GM12878 (cell line): ENCODE results near the gene UTP25. TPM values are rescaled to one million over a fixed set of nuclear protein-coding genes. Genes with fewer than 3 reads are reported as not detected.

ENCODE experiments used
- ATAC-seq: fragments of 200-7000 bp; cut with Tn5 transposase; 3 replicates; pipeline ENCODE4 v1.9.1; 2020; ENCODE audit warnings: mild to moderate bottlenecking, moderate library complexity
- BruUV-seq: library from RNA; stranded (reverse); fragments of 400-500 nt; replicated peaks from 2 replicates; lab custom pipeline; 2021; lab: Mats Ljungman, UMichigan
- CTCF ChIA-PET: fragments of 300-600 bp; sonication (Branson Sonifier 250); formaldehyde crosslinking; extraction: SDS; loops from one replicate; lab custom pipeline; 2021; ENCODE audit warnings: inconsistent platforms; lab: Yijun Ruan, JAX
- POLR2A ChIA-PET: fragments of 350-600 bp; formaldehyde crosslinking; extraction: SDS; loops from one replicate; lab custom pipeline; 2021; ENCODE audit warnings: inconsistent platforms; lab: Charles Lee
- RAD21 ChIA-PET: fragments of 300-600 bp; sonication (Branson Sonifier 250); formaldehyde crosslinking; loops from one replicate; lab custom pipeline; 2023; ENCODE audit warnings: antibody characterized with exemption; ENCODE audit not compliant: unreplicated experiment; lab: Charles Lee
- SMC1A ChIA-PET: fragments of 300-600 bp; sonication (Branson Sonifier 250); formaldehyde crosslinking; loops from one replicate; lab custom pipeline; 2023; ENCODE audit not compliant: unreplicated experiment, uncharacterized antibody; lab: Charles Lee
- DNase-seq: peaks from one replicate; pipeline ENCODE4 v3.0.0-alpha.2; 2011; ENCODE audit warnings: low read depth, low spot score
- FAIRE-seq: peaks from 3 replicates; lab custom pipeline; 2011; peaks lifted over from hg19 to GRCh38; lab: Jason Lieb, UNC
- H2AFZ ChIP-seq: 2 replicates; pipeline ENCODE4 v1.6.0; 2011; ENCODE audit warnings: low read depth, low read length, control low read depth; ENCODE audit not compliant: control insufficient read depth
- H3K27ac ChIP-seq: 2 replicates; pipeline ENCODE4 v1.5.1; 2011; ENCODE audit warnings: control low read depth; ENCODE audit not compliant: control insufficient read depth, insufficient read depth
- H3K27me3 ChIP-seq, 2 experiments: replicated peaks in 1 of 2; 2 replicates each; pipeline versions ENCODE4 v1.6.0 to v1.6.1; 2011; ENCODE audit warnings: low read length in 1 of 2; ENCODE audit not compliant: control insufficient read depth in 2 of 2, insufficient read depth in 2 of 2
- H3K36me3 ChIP-seq, 2 experiments: 2 replicates each; pipeline ENCODE4 v1.5.1; 2011; ENCODE audit warnings: low read length in 1 of 2; ENCODE audit not compliant: control insufficient read depth in 2 of 2, insufficient read depth in 2 of 2
- H3K4me1 ChIP-seq: 2 replicates; pipeline ENCODE4 v1.6.1; 2011; ENCODE audit warnings: mild to moderate bottlenecking, low read length, moderate library complexity, mixed read lengths; ENCODE audit not compliant: control insufficient read depth, insufficient read depth
- H3K4me2 ChIP-seq: 2 replicates; pipeline ENCODE4 v1.6.0; 2011; ENCODE audit warnings: control low read depth; ENCODE audit not compliant: control insufficient read depth, insufficient read depth
- H3K4me3 ChIP-seq: fragments of 200-600 bp; sonication (generic); 2 replicates; pipeline ENCODE4 v1.5.1; 2016
- H3K79me2 ChIP-seq: 2 replicates; pipeline ENCODE4 v1.6.0; 2011; ENCODE audit warnings: low read length; ENCODE audit not compliant: control insufficient read depth, insufficient read depth
- H3K9ac ChIP-seq: 2 replicates; pipeline ENCODE4 v1.8.0; 2011; ENCODE audit warnings: low read length, control low read depth, mixed read lengths; ENCODE audit not compliant: control insufficient read depth, insufficient read depth
- H3K9me3 ChIP-seq: replicated peaks from 3 replicates; pipeline ENCODE4 v1.5.1; 2011; ENCODE audit warnings: mild to moderate bottlenecking, low read length; ENCODE audit not compliant: control insufficient read depth, insufficient read depth
- H4K20me1 ChIP-seq: 2 replicates; pipeline ENCODE4 v1.6.0; 2011; ENCODE audit not compliant: control insufficient read depth, insufficient read depth
- BCLAF1 ChIP-seq: fragments of 450-650 bp; IDR thresholded peaks from 2 replicates; pipeline ENCODE4 v1.6.1; 2017; ENCODE audit warnings: antibody characterized with exemption, mild to moderate bottlenecking, moderate library complexity
- CHD4 ChIP-seq: fragments of 200-600 bp; sonication (generic); IDR thresholded peaks from 2 replicates; pipeline ENCODE4 v1.6.1; 2016; ENCODE audit warnings: mild to moderate bottlenecking
- EP300 ChIP-seq, 2 experiments: fragments of 150-350 bp in 1 of 2; IDR thresholded peaks; 2 replicates each; pipeline ENCODE4 v1.6.1; 2011 to 2012; ENCODE audit warnings: low read depth in 2 of 2, low read length in 2 of 2, borderline replicate concordance in 1 of 2, improper control_type of control experiment in 1 of 2, inconsistent platforms in 1 of 2; ENCODE audit not compliant: control insufficient read depth in 1 of 2
- FOXK2 ChIP-seq: fragments of 450-650 bp; IDR thresholded peaks from 2 replicates; pipeline ENCODE4 v1.6.1; 2017; ENCODE audit warnings: mild to moderate bottlenecking, moderate library complexity
- FOXM1 ChIP-seq: IDR thresholded peaks from 2 replicates; pipeline ENCODE4 v1.6.1; 2012; ENCODE audit warnings: low read depth, mild to moderate bottlenecking, inconsistent platforms, low read length, moderate library complexity
- KLF5 ChIP-seq: fragments of 450-650 bp; IDR thresholded peaks from 2 replicates; pipeline ENCODE4 v1.6.1; 2014; ENCODE audit warnings: mild to moderate bottlenecking; ENCODE audit not compliant: partially characterized antibody
- PAX5 ChIP-seq: IDR thresholded peaks from 2 replicates; pipeline ENCODE4 v1.6.1; 2011; ENCODE audit warnings: low read depth, low read length, borderline replicate concordance
- PAX8 ChIP-seq: fragments of 450-650 bp; IDR thresholded peaks from 2 replicates; pipeline ENCODE4 v1.6.1; 2017; ENCODE audit warnings: mild to moderate bottlenecking, moderate library complexity
- RBBP5 ChIP-seq: fragments of 200-600 bp; sonication (generic); conservative IDR thresholded peaks from 2 replicates; pipeline ENCODE4 v1.6.1; 2016
- SREBF2 ChIP-seq: IDR thresholded peaks from 2 replicates; pipeline ENCODE4 v1.6.1; 2012; ENCODE audit warnings: mild to moderate bottlenecking, low read length
- STAT3 ChIP-seq: IDR thresholded peaks from 2 replicates; pipeline ENCODE4 v1.6.1; 2011; ENCODE audit warnings: low read depth, low read length, improper control_type of control experiment
- TARDBP ChIP-seq: IDR thresholded peaks from 2 replicates; pipeline ENCODE4 v1.6.1; 2016; ENCODE audit warnings: borderline replicate concordance
- USF2 ChIP-seq: IDR thresholded peaks from 2 replicates; pipeline ENCODE4 v1.6.1; 2011; ENCODE audit warnings: low read depth, low read length, improper control_type of control experiment, borderline replicate concordance
- YBX1 ChIP-seq: fragments of 450-650 bp; IDR thresholded peaks from 2 replicates; pipeline ENCODE4 v1.6.1; 2016; ENCODE audit warnings: antibody characterized with exemption
- ZBED1 ChIP-seq: IDR thresholded peaks from 2 replicates; pipeline ENCODE4 v1.6.1; 2016; ENCODE audit warnings: borderline replicate concordance
- ZNF384 ChIP-seq: IDR thresholded peaks from 2 replicates; pipeline ENCODE4 v1.6.1; 2012; ENCODE audit warnings: low read depth, mild to moderate bottlenecking, low read length, improper control_type of control experiment, borderline replicate concordance
- WGBS: methylation state at CpG from one replicate; pipeline ENCODE4 v1.1.6; 2016; ENCODE audit warnings: low lambda C conversion rate; ENCODE audit not compliant: insufficient replicate concordance, insufficient coverage; ENCODE audit errors: missing lambda C conversion rate; 5-methylcytosine and 5-hydroxymethylcytosine counted together
- in situ Hi-C: fragments of 300-500 bp; cut with MboI; formaldehyde crosslinking; loops from 9 replicates; pipeline ENCODE4 v1.14.3; 2018; ENCODE audit warnings: mixed read lengths
- intact Hi-C: fragments of 100-400 bp; cut with micrococcal nuclease; formaldehyde crosslinking; loops from one replicate; pipeline ENCODE4 v1.14.2; 2022; ENCODE audit not compliant: unreplicated experiment
- polyA plus RNA-seq, 11 experiments: library from polyadenylated mRNA; depleted of rRNA in 4 of 11; unstranded in 6 of 11; stranded (reverse) in 5 of 11; fragments of >200 nt; fragmentation: Nextera tagmentation in 4 of 11; fragmentation: Illumina TruSeq in 1 of 11; extraction: Ambion mirVana in 4 of 11; extraction: Trizol in 1 of 11; gene quantifications; 1 replicate in 1 of 11; 2 replicates in 10 of 11; pipeline versions ENCODE4 v1.2.1 to v1.2.3, GENCODE V29; 2011 to 2016; ENCODE audit warnings: inconsistent platforms in 2 of 11, missing spikeins in 2 of 11, low read depth in 1 of 11
- total RNA-seq, 4 experiments: library from RNA; depleted of rRNA in 3 of 4; stranded (reverse); fragments of >200 nt in 3 of 4; fragmentation: Illumina TruSeq in 1 of 4; extraction: Trizol in 1 of 4; gene quantifications; 2 replicates each; pipeline versions ENCODE4 v1.2.1 to v1.2.3, GENCODE V29; 2013 to 2021

UTP25 gene
- total and polyA plus RNA-seq, 10 of the 15 experiments (the other 5 are each of a cell fraction or from before 2014, with no cell fraction given) = 3.0 to 13.3 (median 8.5) TPM

GRCh38 chr1:209855006-209855405, 27.2 kb downstream of the UTP25 start (continued):
- TF ChIP-seq BCLAF1 = no peak
- TF ChIP-seq SREBF2 = no peak
- no peak for TF ChIP-seq FOXM1

GRCh38 chr1:209855623-209856022, 27.9 kb downstream of the UTP25 start:
- intact Hi-C loops = no loop called here
- no peaks in the 10 kb centered on the region; the same call in 2 of the 3 replicates for H3K9me3 ChIP-seq
- peaks cover 5 to 10% of the 10 kb centered on the region in 2 experiments; a peak in 3 of 4 replicates for H3K36me3 ChIP-seq
- no peaks in the 10 kb centered on the region for H3K4me1 ChIP-seq
- ChIA-PET POLR2A (no interaction called here), RAD21 (no interaction called here), SMC1A (interaction anchor here (0.7 kb wide), 1 partner anchor 135 kb away, joined by 3 read pairs; no protein-coding TSS in a partner anchor), CTCF (interaction anchor here (0.6 to 2.7 kb wide), 2 partner anchors 11 to 30 kb away, joined by 3 to 9 read pairs; no protein-coding TSS in a partner anchor)
- no peaks in the 10 kb centered on the region for H3K27me3 ChIP-seq
- 96% methylated on average over 5 of the region's 5 CpGs for whole genome bisulfite sequencing
- H2AFZ ChIP-seq = no peak overlapping the region
- no peak overlapping the region for H3K27ac ChIP-seq
- no peak for TF ChIP-seq RBBP5
- no peak for TF ChIP-seq KLF5
- TF ChIP-seq CHD4 = no peak
- no peak for TF ChIP-seq EP300 (IDR thresholded peaks at IDR 0.05; ENCODE audit: borderline replicate concordance in 1 of 2, control insufficient read depth in 1 of 2, low read depth in 2 of 2, low read length in 2 of 2)
- TF ChIP-seq USF2 = no peak
- no peak for TF ChIP-seq ZBED1
- no peak for TF ChIP-seq ZNF384
- no peak for TF ChIP-seq PAX8
- no peak for TF ChIP-seq YBX1
- no peak for TF ChIP-seq PAX5
- TF ChIP-seq STAT3 = no peak
- TF ChIP-seq FOXK2 = no peak
- TF ChIP-seq TARDBP = no peak
- no TSS peak for BruUV-seq
- ATAC-seq (no peak), FAIRE-seq (no peak), DNase-seq (no peak)
- no peaks in the 10 kb centered on the region for H4K20me1 ChIP-seq
- no peak overlapping the region for H3K9ac ChIP-seq
- no peak overlapping the region for H3K4me3 ChIP-seq
- H3K4me2 ChIP-seq = no peak overlapping the region
- no peaks in the 10 kb centered on the region for H3K79me2 ChIP-seq
- in situ Hi-C loops = no loop called here
